A673 (cell line): ENCODE data around the gene ATP8A2. TPM values are rescaled to one million over a fixed set of nuclear protein-coding genes. Genes with fewer than 3 reads are reported as not detected.

ENCODE experiments used
- BruUV-seq: library from RNA; stranded (reverse); fragments of 400-500 nt; replicated peaks from 2 replicates; lab custom pipeline; 2021; lab: Mats Ljungman, UMichigan
- CTCF ChIA-PET: fragments of 300-600 bp; sonication (Branson Sonifier 250); formaldehyde crosslinking; loops from one replicate; lab custom pipeline; 2022; ENCODE audit warnings: antibody characterized with exemption; lab: Charles Lee
- POLR2A ChIA-PET: fragments of 300-600 bp; sonication (Branson Sonifier 250); formaldehyde crosslinking; loops from one replicate; lab custom pipeline; 2022; ENCODE audit warnings: antibody characterized with exemption; ENCODE audit not compliant: low non-redundant PET; lab: Charles Lee
- DNase-seq: peaks from one replicate; pipeline ENCODE4 v3.0.0-alpha.2; 2015; ENCODE audit warnings: low spot score
- H3K27ac ChIP-seq: fragments of 200-600 bp; sonication (generic); 2 replicates; pipeline ENCODE4 v1.5.1; 2016; ENCODE audit warnings: mixed run types, low read depth, mild to moderate bottlenecking, mixed read lengths, antibody characterized with exemption, low read length; ENCODE audit not compliant: poor library complexity, severe bottlenecking
- H3K27me3 ChIP-seq: fragments of 200-600 bp; sonication (generic); replicated peaks from 2 replicates; pipeline ENCODE4 v1.6.1; 2017; ENCODE audit warnings: mixed run types, low read depth, mild to moderate bottlenecking, mixed read lengths, antibody characterized with exemption, low read length; ENCODE audit not compliant: insufficient read depth, poor library complexity
- H3K36me3 ChIP-seq: fragments of 200-600 bp; sonication (generic); 2 replicates; pipeline ENCODE4 v1.6.1; 2016; ENCODE audit warnings: mixed run types, mild to moderate bottlenecking, mixed read lengths, antibody characterized with exemption, low read length; ENCODE audit not compliant: insufficient read depth, poor library complexity, severe bottlenecking
- H3K4me1 ChIP-seq: fragments of 200-600 bp; sonication (generic); 2 replicates; pipeline ENCODE4 v1.6.1; 2017; ENCODE audit warnings: mixed run types, mild to moderate bottlenecking, mixed read lengths, antibody characterized with exemption, low read length; ENCODE audit not compliant: insufficient read depth, poor library complexity, severe bottlenecking
- H3K4me3 ChIP-seq: fragments of 200-600 bp; sonication (generic); 2 replicates; pipeline ENCODE4 v1.5.1; 2016; ENCODE audit warnings: low read depth, mixed run types, mild to moderate bottlenecking, mixed read lengths, low read length; ENCODE audit not compliant: poor library complexity, severe bottlenecking
- H3K9me3 ChIP-seq: fragments of 200-600 bp; sonication (generic); 2 replicates; pipeline ENCODE4 v1.6.1; 2016; ENCODE audit warnings: mixed run types, low read depth, mild to moderate bottlenecking, mixed read lengths, antibody characterized with exemption, low read length; ENCODE audit not compliant: poor library complexity, severe bottlenecking
- CTCF ChIP-seq: fragments of 300-800, 200-600 bp; sonication (generic); conservative IDR thresholded peaks from 2 replicates; pipeline ENCODE4 v1.5.1; 2017; ENCODE audit warnings: low read depth, mild to moderate bottlenecking, antibody characterized with exemption, low read length, moderate library complexity, mixed read lengths
- EZH2 ChIP-seq: fragments of 200-600 bp; sonication (generic); IDR thresholded peaks from 2 replicates; pipeline ENCODE4 v1.6.1; 2017; ENCODE audit warnings: borderline replicate concordance, low read depth, mild to moderate bottlenecking, mixed read lengths, antibody characterized with exemption, low read length; ENCODE audit not compliant: poor library complexity, severe bottlenecking
- intact Hi-C: fragments of 100-400 bp; cut with micrococcal nuclease; formaldehyde crosslinking; loops from one replicate; pipeline ENCODE4 v1.10.0; 2022; ENCODE audit not compliant: unreplicated experiment
- total RNA-seq: library from RNA; stranded (reverse); gene quantifications from 2 replicates; pipeline ENCODE4 v1.2.3, GENCODE V29; 2021

Gene ATP8A2
- total RNA-seq, 1 experiment from 2014 or later: 0.92 TPM

GRCh38 chr13:26074706-26075105, 702.9 kb downstream of the ATP8A2 start:
- no peak for DNase-seq
- H3K27ac ChIP-seq: no peak overlapping the region
- POLR2A ChIA-PET: no interaction called here
- CTCF ChIA-PET: interaction anchor here (1.5 kb wide), 1 partner anchor 501 kb away, joined by 3 read pairs; no protein-coding TSS in a partner anchor
- H3K9me3 ChIP-seq: no peaks in the 10 kb centered on the region
- no peak for TF ChIP-seq EZH2
- no peak for TF ChIP-seq CTCF
- BruUV-seq: no TSS peak
- intact Hi-C loops: no loop called here
- H3K36me3 ChIP-seq: no peaks in the 10 kb centered on the region
- no peaks in the 10 kb centered on the region for H3K27me3 ChIP-seq
- H3K4me3 ChIP-seq: no peak overlapping the region
- H3K4me1 ChIP-seq: no peaks in the 10 kb centered on the region

Other genes with a start within 250 kb of the ATP8A2 start
- 49.7 and 70.6 TPM in 2 replicates for gene AMER2, start 199.7 kb upstream of the ATP8A2 start, total RNA-seq
- 27.3 and 28.9 TPM in 2 replicates for gene MTMR6, start 84.5 kb upstream of the ATP8A2 start, total RNA-seq
- gene NUP58, start 70.3 kb upstream of the ATP8A2 start, total RNA-seq: 101 TPM in 2 replicates